ENCODE data around the gene MACROH2A2. TPM values are rescaled to one million over a fixed set of nuclear protein-coding genes. Genes with fewer than 3 reads are reported as not detected.
"Not testable (repeated sequence)": the region's sequence is repeated elsewhere in the genome, so short reads cannot be mapped to it uniquely, and the experiment has no call there.

MACROH2A2 gene
- total RNA-seq, 1 donor from 2014 or later = 8.2 TPM

DNA sequence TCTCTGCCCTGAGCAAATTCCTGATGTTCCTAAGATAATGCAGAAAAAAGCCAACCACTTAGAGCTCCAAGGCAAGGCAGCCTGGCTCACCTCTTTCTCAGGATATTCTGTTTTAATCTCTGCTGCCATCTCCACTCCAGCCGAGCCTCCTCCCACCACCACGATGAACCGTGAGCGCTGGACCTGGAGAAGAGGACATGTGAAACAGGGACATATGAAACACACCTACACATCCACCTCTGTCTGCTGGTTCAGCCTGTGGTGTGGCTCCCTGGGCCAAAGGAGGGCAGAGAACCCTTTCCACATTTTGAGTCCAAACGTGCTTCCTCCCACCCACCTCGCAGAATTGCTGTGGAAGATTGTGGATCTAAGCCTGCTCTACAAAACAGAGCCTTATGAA is 67.8 kb downstream of the MACROH2A2 start:
- Histone ChIP-seq H3K4me1 (no peaks in the 10 kb centered on the region), H3K4me3 (no peak overlapping the region), H3K36me3 (peaks cover 13 to 66% of the 10 kb centered on the region in 2 donors), H3K27me3 (no peaks in the 10 kb centered on the region), H3K27ac (no peak overlapping the region), H3K9me3 (no peaks in the 10 kb centered on the region)
- DNase-seq (ENCODE audit: low spot score in 2 of 2) = no peak
- intact Hi-C loops (cut with DNase I) = no loop called here
- TF ChIP-seq, protein P1, sequence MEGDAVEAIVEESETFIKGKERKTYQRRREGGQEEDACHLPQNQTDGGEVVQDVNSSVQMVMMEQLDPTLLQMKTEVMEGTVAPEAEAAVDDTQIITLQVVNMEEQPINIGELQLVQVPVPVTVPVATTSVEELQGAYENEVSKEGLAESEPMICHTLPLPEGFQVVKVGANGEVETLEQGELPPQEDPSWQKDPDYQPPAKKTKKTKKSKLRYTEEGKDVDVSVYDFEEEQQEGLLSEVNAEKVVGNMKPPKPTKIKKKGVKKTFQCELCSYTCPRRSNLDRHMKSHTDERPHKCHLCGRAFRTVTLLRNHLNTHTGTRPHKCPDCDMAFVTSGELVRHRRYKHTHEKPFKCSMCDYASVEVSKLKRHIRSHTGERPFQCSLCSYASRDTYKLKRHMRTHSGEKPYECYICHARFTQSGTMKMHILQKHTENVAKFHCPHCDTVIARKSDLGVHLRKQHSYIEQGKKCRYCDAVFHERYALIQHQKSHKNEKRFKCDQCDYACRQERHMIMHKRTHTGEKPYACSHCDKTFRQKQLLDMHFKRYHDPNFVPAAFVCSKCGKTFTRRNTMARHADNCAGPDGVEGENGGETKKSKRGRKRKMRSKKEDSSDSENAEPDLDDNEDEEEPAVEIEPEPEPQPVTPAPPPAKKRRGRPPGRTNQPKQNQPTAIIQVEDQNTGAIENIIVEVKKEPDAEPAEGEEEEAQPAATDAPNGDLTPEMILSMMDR (IDR thresholded peaks at IDR 0.05) = no peak

DNA sequence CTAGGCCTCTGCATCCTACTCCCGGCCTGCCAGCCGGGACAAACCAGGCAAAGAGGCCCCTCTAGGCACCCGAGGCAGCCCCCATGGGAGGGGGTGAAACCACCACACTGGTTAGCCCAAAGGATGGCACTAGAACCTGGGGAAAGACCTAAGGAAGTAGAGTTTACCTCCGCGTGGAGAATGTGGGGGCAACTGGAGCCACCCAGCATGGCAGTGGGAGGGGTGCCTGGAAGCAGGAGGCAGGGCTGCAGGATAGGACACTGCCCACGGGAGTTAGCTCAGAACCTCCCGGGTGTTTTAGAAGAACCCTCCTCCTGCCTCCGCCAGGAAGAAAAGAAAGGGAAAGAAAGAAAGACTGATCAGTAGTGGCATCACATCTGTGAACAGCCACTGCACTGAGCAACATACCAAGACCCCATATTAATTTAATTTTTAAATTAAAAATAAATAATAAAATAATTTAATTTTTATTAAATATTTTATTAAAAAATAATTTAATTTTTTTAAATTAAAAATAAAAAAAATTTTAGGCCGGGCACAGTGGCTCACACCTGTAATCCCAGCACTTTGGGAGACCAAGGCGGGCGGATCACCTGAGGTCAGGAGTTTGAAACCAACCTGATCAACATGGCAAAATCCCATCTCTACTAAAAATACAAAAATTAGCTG is 68.8 kb downstream of the MACROH2A2 start:
- H3K4me3 ChIP-seq = no peak overlapping the region
- intact Hi-C loops (cut with DNase I) = no loop called here
- H3K9me3 ChIP-seq = no peaks in the 10 kb centered on the region
- TF ChIP-seq, protein P1 (IDR thresholded peaks at IDR 0.05) = no peak
- peaks cover 13 to 64% of the 10 kb centered on the region in 2 donors for H3K36me3 ChIP-seq
- H3K27me3 ChIP-seq = no peaks in the 10 kb centered on the region
- no peak for DNase-seq (ENCODE audit: low spot score in 2 of 2)
- H3K4me1 ChIP-seq = no peaks in the 10 kb centered on the region
- no peak overlapping the region for H3K27ac ChIP-seq

DNA sequence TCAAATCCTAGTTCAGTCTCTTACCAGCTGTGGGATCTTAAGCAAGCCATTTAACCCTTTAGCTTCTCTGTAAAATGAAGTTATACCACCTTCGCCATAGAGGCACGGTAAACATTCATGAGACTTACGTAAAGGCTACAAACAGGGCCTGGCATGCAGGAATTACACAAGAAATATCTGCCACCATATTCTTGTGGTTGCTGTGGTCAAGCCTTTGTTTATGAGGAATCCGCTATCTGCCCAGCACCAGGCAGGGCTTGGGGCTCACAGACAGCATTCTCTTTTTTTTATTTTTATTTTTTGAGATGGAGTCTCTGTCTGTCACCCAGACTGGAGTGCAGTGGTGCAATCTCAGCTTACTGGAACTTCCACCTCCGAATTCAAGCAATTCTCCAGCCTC is 70.1 kb downstream of the MACROH2A2 start:
- H3K36me3 ChIP-seq = peaks cover 14 to 52% of the 10 kb centered on the region in 2 donors
- H3K27ac ChIP-seq = no peak overlapping the region

DNA sequence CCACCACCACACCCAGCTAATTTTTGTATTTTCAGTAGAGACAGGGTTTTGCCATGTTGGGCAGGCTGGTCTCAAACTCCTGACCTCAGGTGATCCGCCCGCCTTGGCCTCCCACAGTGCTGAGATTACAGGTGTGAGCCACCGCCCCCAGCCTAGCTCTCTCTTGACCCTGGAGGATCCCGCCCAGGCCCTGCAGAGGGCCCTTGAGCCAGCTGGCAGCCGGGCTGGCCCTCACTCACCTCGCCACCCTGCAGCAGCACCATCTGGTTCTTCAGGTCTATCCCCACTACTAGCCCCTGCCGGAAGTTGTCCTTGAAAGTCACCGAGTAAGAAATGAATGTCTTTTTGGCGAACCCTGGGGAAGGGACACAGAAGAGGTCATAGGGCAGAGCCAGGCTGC is 70.5 kb downstream of the MACROH2A2 start:
- H3K27ac ChIP-seq; intact Hi-C loops (cut with DNase I): not testable (repeated sequence)
- peaks cover 17 to 48% of the 10 kb centered on the region in 2 donors for H3K36me3 ChIP-seq

More for the DNA sequence above, 70.1 kb downstream of the MACROH2A2 start:
- no peaks in the 10 kb centered on the region for H3K9me3 ChIP-seq
- intact Hi-C loops (cut with DNase I) = no loop called here
- TF ChIP-seq, protein P1 (IDR thresholded peaks at IDR 0.05) = no peak
- no peaks in the 10 kb centered on the region for H3K27me3 ChIP-seq
- H3K4me3 ChIP-seq = no peak overlapping the region
- no peaks in the 10 kb centered on the region for H3K4me1 ChIP-seq
- DNase-seq (ENCODE audit: low spot score in 2 of 2) = no peak

DNA sequence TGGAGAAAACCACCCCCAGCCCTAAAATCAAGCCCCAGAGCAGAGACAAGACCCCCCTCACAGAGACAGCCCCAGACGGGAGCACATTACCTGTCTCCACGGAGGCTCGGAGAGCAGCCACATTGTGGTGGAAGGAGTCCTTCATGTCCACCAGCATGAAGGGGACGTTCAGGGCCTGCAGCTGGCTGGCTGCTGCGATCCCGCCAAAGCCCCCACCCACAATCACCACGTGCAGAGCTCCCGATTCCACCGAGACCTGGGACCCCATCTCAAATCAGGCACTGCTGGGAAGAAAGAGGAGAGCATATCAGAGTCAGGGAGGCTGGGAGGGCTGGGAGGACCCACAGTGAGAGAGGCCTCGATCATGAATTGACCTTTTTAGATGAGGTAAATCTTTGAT is 71.2 kb downstream of the MACROH2A2 start:
- no peaks in the 10 kb centered on the region for H3K27me3 ChIP-seq
- DNase-seq (ENCODE audit: low spot score in 2 of 2) = no peak
- no peak overlapping the region for H3K27ac ChIP-seq
- no peaks in the 10 kb centered on the region for H3K4me1 ChIP-seq
- no peaks in the 10 kb centered on the region for H3K9me3 ChIP-seq
- TF ChIP-seq, protein P1 (IDR thresholded peaks at IDR 0.05) = no peak
- intact Hi-C loops (cut with DNase I) = no loop called here
- H3K4me3 ChIP-seq = no peak overlapping the region
- peaks cover 17 to 42% of the 10 kb centered on the region in 2 donors for H3K36me3 ChIP-seq

More for the DNA sequence above, 70.5 kb downstream of the MACROH2A2 start:
- not testable (repeated sequence) for H3K9me3 ChIP-seq; DNase-seq (ENCODE audit: low spot score in 2 of 2); H3K4me3 ChIP-seq; H3K27me3 ChIP-seq; H3K4me1 ChIP-seq

DNA sequence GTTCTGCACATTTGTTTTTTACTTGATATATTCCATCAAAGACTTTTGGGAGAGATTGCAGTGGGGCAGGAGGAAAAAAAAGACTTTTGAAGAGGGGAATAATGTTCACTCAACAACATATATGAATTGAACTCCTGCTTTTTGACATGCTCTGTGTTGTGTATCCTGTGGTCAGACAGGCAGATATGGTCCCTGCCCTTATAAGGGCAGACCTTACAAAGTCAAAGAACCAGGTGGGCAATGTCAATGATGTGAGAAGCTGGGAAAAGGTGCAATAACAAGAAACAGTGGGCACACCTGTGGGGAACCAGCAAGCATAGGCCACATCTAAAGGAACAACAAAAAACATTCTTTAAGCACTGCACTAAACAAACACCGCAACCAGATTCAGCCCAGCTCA is 71.8 kb downstream of the MACROH2A2 start:
- no peak for DNase-seq (ENCODE audit: low spot score in 2 of 2)
- H3K4me1 ChIP-seq = no peaks in the 10 kb centered on the region
- no peak overlapping the region for H3K4me3 ChIP-seq
- no peaks in the 10 kb centered on the region for H3K27me3 ChIP-seq
- intact Hi-C loops (cut with DNase I) = no loop called here
- TF ChIP-seq, protein P1 (IDR thresholded peaks at IDR 0.05) = no peak
- H3K27ac ChIP-seq = no peak overlapping the region
- no peaks in the 10 kb centered on the region for H3K9me3 ChIP-seq
- peaks cover 17 to 36% of the 10 kb centered on the region in 2 donors for H3K36me3 ChIP-seq

Data from ascending aorta (tissue), 2 donors.